K562 (cell line): ENCODE results near the gene ERAL1. TPM values are rescaled to one million over a fixed set of nuclear protein-coding genes. Genes with fewer than 3 reads are reported as not detected.
A peak's percentile ranks its signal among the peaks of the same experiment; 100 is the strongest.

Experiments used
- SIRT6 ChIP-seq: IDR thresholded peaks from one replicate; pipeline ENCODE4 v1.6.1; 2012; ENCODE audit warnings: low read depth, mild to moderate bottlenecking, control low read depth, inconsistent platforms, low read length, moderate library complexity
- SP1 ChIP-seq: sonication (generic); formaldehyde crosslinking; IDR thresholded peaks from 2 replicates; pipeline ENCODE4 v1.8.1; 2022; ENCODE audit warnings: mild to moderate bottlenecking, missing genetic modification reagents
- polyA plus RNA-seq, 8 experiments: library from polyadenylated mRNA; depleted of rRNA in 4 of 8; stranded (reverse) in 5 of 8; unstranded in 3 of 8; fragments of >200 nt; fragmentation: Nextera tagmentation in 2 of 8; fragmentation: Illumina TruSeq in 1 of 8; extraction: Ambion mirVana in 2 of 8; extraction: Trizol in 1 of 8; gene quantifications; 2 replicates each; pipeline versions ENCODE4 v1.2.1 to v1.2.3, GENCODE V29; 2011 to 2014; ENCODE audit warnings: inconsistent platforms in 1 of 8, missing spikeins in 1 of 8
- total RNA-seq, 7 experiments: library from RNA; depleted of rRNA in 6 of 7; stranded (reverse); fragments of >200 nt in 6 of 7; fragmentation: Illumina TruSeq in 2 of 7; extraction: Trizol in 2 of 7; gene quantifications; 2 replicates each; pipeline versions ENCODE4 v1.2.1 to v1.2.3, GENCODE V29; 2011 to 2021; ENCODE audit warnings: low replicate concordance in 1 of 7
- TF ChIP-seq, protein P1 (sequence below): fragments of 450-650 bp; IDR thresholded peaks from 2 replicates; pipeline ENCODE4 v1.6.1; 2016; ENCODE audit warnings: mild to moderate bottlenecking, moderate library complexity
- TF ChIP-seq, protein P2 (sequence below): sonication (generic); formaldehyde crosslinking; IDR thresholded peaks from 2 replicates; pipeline ENCODE4 v1.8.0; 2023; ENCODE audit warnings: missing genetic modification reagents, mild to moderate bottlenecking, borderline replicate concordance
- TF ChIP-seq, protein P3 (sequence below): fragments of 450-650 bp; IDR thresholded peaks from 2 replicates; pipeline ENCODE4 v1.6.1; 2016; ENCODE audit warnings: antibody characterized with exemption

ERAL1 gene
- total and polyA plus RNA-seq, 9 of the 15 experiments (the other 6 are each of a cell fraction or from before 2014, with no cell fraction given), result 37.5 to 351 (median 106) TPM

DNA sequence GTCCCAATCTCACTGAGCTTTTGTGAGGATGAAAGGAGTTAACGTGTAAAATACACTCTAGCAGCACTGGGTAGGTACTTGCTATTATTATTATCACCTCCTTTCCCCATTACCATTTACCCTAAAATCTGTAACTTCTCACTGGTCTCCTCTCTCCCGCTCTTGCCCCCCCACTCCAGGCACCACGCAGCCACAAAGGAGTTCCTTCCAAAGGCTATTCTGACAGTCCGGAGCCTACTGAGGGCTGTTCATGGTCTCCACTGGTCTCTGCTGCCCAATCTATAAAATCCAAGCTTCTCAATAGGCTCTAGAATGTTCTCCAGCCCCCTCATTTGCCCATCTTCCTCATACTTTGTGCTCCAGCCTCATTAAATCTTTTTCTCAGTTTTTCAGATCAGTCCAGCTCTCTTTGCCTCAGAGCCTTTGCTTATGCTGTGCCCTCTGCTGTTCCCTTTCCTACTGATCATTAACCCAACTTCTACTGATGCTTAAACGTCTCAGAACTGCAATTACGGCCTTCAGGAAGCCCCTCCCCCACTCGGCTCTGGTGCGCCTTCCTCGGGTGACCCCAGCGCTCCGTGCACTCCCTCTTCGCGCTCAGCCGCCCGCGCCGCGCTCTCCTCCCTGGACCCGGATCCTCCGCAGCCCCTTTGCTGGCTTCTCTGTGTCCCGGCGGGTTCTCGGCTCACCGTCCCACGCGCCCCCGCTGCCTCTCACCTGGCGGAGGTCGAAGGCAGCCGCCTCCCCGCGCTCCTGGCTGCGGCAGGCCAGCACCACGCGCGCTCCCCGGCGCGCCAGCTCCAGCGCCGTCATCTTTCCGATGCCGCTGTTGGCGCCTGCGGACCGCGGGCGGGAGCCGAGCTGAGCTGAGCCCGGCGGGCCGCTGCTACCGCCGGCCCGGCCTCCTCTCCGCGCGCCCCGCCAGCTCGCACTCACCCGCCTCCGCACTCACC, 47.3 kb downstream of the ERAL1 start (continued):
- TF ChIP-seq, protein P1, sequence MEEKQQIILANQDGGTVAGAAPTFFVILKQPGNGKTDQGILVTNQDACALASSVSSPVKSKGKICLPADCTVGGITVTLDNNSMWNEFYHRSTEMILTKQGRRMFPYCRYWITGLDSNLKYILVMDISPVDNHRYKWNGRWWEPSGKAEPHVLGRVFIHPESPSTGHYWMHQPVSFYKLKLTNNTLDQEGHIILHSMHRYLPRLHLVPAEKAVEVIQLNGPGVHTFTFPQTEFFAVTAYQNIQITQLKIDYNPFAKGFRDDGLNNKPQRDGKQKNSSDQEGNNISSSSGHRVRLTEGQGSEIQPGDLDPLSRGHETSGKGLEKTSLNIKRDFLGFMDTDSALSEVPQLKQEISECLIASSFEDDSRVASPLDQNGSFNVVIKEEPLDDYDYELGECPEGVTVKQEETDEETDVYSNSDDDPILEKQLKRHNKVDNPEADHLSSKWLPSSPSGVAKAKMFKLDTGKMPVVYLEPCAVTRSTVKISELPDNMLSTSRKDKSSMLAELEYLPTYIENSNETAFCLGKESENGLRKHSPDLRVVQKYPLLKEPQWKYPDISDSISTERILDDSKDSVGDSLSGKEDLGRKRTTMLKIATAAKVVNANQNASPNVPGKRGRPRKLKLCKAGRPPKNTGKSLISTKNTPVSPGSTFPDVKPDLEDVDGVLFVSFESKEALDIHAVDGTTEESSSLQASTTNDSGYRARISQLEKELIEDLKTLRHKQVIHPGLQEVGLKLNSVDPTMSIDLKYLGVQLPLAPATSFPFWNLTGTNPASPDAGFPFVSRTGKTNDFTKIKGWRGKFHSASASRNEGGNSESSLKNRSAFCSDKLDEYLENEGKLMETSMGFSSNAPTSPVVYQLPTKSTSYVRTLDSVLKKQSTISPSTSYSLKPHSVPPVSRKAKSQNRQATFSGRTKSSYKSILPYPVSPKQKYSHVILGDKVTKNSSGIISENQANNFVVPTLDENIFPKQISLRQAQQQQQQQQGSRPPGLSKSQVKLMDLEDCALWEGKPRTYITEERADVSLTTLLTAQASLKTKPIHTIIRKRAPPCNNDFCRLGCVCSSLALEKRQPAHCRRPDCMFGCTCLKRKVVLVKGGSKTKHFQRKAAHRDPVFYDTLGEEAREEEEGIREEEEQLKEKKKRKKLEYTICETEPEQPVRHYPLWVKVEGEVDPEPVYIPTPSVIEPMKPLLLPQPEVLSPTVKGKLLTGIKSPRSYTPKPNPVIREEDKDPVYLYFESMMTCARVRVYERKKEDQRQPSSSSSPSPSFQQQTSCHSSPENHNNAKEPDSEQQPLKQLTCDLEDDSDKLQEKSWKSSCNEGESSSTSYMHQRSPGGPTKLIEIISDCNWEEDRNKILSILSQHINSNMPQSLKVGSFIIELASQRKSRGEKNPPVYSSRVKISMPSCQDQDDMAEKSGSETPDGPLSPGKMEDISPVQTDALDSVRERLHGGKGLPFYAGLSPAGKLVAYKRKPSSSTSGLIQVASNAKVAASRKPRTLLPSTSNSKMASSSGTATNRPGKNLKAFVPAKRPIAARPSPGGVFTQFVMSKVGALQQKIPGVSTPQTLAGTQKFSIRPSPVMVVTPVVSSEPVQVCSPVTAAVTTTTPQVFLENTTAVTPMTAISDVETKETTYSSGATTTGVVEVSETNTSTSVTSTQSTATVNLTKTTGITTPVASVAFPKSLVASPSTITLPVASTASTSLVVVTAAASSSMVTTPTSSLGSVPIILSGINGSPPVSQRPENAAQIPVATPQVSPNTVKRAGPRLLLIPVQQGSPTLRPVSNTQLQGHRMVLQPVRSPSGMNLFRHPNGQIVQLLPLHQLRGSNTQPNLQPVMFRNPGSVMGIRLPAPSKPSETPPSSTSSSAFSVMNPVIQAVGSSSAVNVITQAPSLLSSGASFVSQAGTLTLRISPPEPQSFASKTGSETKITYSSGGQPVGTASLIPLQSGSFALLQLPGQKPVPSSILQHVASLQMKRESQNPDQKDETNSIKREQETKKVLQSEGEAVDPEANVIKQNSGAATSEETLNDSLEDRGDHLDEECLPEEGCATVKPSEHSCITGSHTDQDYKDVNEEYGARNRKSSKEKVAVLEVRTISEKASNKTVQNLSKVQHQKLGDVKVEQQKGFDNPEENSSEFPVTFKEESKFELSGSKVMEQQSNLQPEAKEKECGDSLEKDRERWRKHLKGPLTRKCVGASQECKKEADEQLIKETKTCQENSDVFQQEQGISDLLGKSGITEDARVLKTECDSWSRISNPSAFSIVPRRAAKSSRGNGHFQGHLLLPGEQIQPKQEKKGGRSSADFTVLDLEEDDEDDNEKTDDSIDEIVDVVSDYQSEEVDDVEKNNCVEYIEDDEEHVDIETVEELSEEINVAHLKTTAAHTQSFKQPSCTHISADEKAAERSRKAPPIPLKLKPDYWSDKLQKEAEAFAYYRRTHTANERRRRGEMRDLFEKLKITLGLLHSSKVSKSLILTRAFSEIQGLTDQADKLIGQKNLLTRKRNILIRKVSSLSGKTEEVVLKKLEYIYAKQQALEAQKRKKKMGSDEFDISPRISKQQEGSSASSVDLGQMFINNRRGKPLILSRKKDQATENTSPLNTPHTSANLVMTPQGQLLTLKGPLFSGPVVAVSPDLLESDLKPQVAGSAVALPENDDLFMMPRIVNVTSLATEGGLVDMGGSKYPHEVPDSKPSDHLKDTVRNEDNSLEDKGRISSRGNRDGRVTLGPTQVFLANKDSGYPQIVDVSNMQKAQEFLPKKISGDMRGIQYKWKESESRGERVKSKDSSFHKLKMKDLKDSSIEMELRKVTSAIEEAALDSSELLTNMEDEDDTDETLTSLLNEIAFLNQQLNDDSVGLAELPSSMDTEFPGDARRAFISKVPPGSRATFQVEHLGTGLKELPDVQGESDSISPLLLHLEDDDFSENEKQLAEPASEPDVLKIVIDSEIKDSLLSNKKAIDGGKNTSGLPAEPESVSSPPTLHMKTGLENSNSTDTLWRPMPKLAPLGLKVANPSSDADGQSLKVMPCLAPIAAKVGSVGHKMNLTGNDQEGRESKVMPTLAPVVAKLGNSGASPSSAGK, result no peak
- peak; percentile 61; the same call in 1 of the 2 replicates for TF ChIP-seq SP1 (CRISPR knock-in tag)
- no peak for TF ChIP-seq SIRT6
- TF ChIP-seq, protein P2, sequence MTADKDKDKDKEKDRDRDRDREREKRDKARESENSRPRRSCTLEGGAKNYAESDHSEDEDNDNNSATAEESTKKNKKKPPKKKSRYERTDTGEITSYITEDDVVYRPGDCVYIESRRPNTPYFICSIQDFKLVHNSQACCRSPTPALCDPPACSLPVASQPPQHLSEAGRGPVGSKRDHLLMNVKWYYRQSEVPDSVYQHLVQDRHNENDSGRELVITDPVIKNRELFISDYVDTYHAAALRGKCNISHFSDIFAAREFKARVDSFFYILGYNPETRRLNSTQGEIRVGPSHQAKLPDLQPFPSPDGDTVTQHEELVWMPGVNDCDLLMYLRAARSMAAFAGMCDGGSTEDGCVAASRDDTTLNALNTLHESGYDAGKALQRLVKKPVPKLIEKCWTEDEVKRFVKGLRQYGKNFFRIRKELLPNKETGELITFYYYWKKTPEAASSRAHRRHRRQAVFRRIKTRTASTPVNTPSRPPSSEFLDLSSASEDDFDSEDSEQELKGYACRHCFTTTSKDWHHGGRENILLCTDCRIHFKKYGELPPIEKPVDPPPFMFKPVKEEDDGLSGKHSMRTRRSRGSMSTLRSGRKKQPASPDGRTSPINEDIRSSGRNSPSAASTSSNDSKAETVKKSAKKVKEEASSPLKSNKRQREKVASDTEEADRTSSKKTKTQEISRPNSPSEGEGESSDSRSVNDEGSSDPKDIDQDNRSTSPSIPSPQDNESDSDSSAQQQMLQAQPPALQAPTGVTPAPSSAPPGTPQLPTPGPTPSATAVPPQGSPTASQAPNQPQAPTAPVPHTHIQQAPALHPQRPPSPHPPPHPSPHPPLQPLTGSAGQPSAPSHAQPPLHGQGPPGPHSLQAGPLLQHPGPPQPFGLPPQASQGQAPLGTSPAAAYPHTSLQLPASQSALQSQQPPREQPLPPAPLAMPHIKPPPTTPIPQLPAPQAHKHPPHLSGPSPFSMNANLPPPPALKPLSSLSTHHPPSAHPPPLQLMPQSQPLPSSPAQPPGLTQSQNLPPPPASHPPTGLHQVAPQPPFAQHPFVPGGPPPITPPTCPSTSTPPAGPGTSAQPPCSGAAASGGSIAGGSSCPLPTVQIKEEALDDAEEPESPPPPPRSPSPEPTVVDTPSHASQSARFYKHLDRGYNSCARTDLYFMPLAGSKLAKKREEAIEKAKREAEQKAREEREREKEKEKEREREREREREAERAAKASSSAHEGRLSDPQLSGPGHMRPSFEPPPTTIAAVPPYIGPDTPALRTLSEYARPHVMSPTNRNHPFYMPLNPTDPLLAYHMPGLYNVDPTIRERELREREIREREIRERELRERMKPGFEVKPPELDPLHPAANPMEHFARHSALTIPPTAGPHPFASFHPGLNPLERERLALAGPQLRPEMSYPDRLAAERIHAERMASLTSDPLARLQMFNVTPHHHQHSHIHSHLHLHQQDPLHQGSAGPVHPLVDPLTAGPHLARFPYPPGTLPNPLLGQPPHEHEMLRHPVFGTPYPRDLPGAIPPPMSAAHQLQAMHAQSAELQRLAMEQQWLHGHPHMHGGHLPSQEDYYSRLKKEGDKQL (CRISPR knock-in tag), result 0 out of 2 replicates have a peak, but pooled peaks have one; percentile 78
- TF ChIP-seq, protein P3, sequence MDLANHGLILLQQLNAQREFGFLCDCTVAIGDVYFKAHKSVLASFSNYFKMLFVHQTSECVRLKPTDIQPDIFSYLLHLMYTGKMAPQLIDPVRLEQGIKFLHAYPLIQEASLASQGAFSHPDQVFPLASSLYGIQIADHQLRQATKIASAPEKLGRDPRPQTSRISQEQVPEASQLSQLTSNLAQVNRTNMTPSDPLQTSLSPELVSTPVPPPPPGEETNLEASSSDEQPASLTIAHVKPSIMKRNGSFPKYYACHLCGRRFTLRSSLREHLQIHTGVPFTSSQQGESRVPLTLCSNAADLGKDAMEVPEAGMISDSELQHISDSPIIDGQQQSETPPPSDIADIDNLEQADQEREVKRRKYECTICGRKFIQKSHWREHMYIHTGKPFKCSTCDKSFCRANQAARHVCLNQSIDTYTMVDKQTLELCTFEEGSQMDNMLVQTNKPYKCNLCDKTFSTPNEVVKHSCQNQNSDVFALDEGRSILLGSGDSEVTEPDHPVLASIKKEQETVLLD, result peak; percentile 51; the same call in 1 of the 2 replicates
